HG02798 (cell line): ENCODE measurements around the gene SAMD4B.
"Not testable (repeated sequence)": the region's sequence is repeated elsewhere in the genome, so short reads cannot be mapped to it uniquely, and the experiment has no call there.

ENCODE experiments used
- ATAC-seq: cut with Tn5 transposase; IDR thresholded peaks from one replicate; pipeline ENCODE4 v1.9.1; 2021; ENCODE audit warnings: mild to moderate bottlenecking; ENCODE audit not compliant: unreplicated experiment, poor library complexity

Gene SAMD4B

DNA sequence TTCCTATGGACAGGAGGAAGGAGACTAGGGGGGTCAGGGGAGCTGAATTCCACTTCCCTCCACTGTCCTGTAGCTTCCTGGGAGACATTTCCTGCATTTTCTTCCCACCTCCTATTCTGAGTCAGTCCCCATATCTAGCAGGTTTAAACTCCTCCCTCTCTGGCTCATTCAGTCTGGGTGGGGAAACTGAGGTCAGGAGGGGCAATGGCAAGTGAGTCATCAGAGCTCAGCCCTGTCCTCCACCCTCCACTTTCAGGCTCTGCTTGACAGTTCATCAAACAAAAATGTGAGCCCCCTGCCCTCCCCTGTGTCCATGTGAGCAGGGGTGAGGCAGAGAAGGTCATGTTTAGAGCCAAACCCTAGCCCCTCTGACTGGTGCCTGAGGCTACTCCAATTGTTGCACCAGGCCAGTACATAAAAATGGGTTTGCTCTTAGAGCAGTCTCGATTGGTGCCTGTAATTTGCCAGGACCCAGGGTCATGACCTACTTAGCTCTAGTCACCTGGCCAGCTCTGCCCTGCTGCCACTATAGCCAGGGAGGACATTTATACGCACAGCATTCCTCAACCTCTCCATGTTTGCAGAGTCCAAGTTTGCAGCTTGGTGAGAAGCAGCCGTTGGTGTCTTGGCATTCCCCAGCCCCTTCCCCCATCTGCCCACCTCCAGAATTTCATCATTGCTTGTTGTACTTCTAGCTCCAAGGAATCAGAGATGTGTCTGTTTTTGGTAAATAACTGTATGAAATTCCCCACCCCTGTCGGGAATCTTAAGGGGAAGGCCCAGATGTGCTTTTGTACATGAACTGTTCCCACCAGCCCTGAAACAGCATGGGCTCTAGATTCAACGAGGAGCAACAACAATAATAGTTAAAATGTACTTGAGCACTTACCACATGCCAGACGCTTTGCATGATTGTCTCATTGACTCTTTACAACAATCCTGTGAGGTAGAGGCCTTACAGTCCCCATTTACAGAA is 20.7 kb downstream of the SAMD4B start:
- no peak for ATAC-seq

DNA sequence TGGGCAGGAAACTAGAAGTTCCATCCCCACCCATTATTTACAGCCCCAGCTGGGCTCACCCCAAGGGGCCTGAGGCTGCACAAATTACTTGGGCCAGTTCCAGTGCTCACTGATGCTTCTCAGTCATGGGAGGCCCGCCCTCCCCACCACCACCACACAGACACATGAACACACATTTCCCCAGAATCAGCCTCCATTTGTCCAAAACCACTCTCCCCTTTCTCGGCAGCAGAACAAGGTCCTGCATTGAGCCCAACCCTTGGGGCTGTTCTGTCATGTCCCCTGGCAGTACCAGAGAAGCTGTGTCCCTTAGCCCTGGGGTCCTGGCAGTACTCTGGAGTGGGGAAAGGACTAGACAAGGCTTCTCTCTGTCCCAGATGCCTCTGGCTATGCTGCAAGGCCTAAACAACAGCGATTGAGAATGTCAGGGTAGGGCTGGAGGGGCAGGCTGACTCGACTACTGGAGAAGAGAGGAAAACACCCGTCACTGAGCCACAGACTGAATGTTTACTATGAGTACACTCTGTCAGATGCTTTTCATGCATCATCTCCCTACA is 21.8 kb downstream of the SAMD4B start:
- ATAC-seq = no peak

DNA sequence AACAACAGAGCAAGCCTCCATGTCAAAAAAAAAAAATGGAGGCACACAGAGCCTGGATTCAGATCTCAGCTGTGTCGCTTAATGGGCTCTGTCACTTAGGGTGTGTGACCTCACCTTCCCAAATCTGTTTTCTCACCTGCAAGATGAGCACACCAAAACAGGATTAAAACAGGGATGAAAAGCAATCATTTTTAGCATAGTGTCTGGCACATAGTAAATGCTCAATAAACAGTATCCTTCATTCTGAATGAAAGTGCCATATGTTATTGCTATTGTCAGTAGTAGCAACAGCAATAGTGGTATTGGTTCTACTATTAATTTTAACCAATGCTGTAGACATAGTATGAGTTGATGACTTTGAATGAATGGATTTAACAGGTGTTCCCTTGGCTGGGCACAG is 23.3 kb downstream of the SAMD4B start:
- no peak for ATAC-seq

DNA sequence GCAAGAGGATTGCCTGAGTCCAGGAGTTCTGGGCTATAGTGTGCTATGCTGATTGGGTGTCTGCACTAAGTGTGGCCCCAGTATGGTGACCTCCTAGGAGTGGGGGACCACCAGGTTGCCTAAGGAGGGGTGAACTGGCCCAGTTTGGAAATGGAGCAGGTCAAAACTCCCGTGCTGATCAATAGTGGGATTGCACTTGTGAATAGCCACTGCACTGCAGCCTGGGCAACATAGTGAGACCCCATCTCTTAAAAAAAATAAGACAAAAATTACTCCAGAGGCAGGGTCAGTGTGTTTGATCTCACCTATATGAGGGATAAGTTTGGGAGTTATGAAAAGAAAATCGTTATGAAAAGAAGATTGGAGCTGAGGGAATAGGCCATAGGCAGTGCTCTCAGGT is 27.0 kb downstream of the SAMD4B start:
- ATAC-seq = no peak

DNA sequence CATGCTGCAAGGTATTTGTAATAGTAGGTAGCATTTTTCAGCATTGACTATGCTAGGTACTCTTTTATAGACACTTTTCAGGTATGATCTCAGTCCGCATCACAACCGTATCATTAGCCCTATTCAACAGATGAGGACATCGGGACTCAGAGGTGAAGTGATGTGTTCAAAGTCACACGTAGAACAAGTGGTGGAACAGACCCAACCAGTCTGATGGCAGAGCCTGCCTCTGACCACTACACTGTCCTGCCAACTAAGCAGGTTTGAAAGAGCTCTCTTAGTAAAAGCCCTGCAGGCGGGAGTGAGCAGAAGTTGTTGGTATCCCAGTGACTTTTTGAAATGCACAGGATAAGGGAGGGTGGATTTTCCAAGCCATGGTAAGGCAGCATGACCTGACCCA is 28.5 kb downstream of the SAMD4B start:
- ATAC-seq = no peak

DNA sequence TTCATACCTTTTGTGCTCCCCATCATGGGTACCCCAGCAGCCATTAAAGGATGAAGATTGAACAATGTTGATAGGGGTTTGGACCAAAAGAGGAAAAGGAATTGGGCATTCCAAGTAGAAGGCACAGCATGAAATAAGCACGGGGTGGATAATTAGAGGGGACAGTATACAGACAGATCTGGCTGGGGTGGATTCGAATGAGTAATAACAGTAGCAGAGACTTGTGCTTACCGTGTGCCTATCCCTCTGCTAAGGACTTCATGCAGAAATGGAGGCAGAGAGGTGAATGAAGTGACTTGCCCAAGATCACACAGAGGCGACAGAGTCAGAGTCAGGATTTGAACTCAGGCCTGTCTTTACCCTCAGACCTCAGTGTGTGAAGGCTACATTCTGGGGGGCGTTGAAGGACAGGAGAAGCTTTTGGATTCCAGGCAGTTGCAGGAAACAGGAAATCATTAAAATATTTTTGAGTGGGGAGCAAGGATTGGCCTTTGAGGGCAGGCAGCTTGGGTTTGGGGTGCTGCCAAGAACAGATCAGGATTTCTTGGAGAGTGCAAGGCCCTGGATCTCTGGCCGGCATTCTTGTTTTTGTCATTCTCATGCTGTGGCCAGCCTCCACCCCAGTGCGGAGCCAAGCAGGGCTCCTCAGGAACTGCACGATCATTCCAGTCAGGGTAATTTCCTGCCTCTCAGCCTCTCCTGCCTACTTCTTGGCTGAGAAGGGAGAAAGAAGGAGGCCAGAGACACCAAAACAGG is 30.0 kb downstream of the SAMD4B start:
- ATAC-seq = no peak

GRCh38 chr19:39372941-39373340 is 30.7 kb downstream of the SAMD4B start:
- no peak for ATAC-seq

DNA sequence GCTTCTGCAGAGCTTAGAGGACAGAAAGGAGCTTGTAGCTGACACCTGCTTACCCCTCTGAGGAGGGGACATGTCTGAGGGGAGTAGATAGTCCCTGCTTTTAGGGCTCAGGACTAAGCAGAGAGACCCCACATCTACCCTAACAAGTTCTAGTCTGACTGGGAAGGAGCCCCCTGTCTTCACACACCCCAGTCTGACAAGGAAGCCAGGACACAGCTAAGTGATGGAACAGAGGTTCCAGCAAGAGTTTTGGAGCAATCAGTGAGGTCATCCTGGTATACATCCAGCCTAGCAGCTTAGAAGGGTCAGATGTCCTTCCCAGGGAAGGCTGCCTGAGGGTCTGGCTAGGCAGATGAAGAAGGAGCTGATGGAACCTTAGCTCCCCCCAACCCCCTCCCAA is 33.7 kb downstream of the SAMD4B start:
- no peak for ATAC-seq

GRCh38 chr19:39377373-39378362 is 35.4 kb downstream of the SAMD4B start:
- no peak for ATAC-seq

DNA sequence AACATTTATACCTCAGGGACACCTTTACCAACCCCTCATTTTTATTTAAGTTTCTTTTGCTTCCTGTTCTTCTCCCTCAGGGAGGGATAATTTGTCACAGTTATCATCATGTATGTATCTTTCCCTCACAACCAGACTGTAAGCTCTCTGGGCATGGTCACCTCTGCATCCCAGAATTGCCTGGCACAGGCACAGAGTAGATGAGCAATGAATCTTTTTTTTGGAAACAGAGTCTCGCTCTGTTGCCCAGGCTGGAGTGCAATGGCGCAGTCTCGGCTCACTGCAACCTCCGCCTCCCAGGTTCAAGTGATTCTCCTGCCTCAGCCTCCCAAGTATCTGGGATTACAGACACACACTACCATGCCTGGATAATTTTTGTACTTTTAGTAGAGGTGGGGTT is 37.1 kb downstream of the SAMD4B start:
- ATAC-seq = not testable (repeated sequence)

GRCh38 chr19:39379865-39380396 is 37.7 kb downstream of the SAMD4B start:
- ATAC-seq = no peak

DNA sequence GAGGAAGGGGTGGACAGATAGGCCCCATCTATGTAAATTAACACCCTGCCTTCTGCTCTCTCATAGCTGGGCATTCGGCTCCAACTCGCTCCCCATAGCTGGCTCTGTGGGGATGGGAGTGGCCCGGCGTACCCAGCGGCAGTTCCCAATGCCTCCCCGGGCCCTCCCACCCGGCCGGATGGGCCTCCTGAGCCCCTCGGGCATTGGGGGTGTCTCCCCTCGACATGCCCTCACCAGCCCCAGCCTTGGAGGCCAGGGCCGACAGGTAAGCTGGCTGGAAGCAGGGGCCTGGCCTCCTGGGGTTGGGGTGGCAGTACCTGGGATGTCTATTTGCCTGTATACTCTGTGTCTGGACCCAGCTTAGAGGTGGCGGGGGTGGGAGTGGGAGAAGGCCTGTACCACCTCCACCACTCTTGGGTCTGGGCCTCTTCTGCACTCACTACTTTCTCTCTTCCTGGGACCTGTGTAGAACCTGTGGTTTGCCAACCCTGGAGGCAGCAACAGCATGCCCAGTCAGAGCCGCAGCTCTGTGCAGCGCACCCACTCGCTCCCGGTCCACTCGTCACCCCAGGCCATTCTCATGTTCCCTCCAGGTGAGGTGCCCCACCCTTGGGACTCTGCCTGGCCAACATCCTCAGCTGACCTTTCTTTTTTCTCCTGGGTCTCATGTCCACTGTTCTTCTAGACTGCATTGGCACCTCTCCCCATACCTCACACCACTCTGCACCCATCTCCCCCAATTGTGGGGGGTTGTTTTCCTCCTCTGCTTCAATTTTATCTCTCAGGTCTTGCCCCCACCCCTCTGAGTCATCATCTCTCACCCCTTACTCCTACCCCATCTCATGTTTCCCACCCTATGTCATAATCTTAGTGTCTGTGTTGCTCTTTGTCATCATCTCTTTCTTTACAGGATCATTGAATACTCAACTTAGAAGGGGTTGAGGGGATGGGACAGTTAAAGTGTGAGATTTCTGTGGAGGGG is 38.6 kb downstream of the SAMD4B start:
- no peak for ATAC-seq

GRCh38 chr19:39381910-39382611 is 39.8 kb downstream of the SAMD4B start:
- ATAC-seq = no peak

GRCh38 chr19:39382991-39383828 is 41.0 kb downstream of the SAMD4B start:
- no peak for ATAC-seq

DNA sequence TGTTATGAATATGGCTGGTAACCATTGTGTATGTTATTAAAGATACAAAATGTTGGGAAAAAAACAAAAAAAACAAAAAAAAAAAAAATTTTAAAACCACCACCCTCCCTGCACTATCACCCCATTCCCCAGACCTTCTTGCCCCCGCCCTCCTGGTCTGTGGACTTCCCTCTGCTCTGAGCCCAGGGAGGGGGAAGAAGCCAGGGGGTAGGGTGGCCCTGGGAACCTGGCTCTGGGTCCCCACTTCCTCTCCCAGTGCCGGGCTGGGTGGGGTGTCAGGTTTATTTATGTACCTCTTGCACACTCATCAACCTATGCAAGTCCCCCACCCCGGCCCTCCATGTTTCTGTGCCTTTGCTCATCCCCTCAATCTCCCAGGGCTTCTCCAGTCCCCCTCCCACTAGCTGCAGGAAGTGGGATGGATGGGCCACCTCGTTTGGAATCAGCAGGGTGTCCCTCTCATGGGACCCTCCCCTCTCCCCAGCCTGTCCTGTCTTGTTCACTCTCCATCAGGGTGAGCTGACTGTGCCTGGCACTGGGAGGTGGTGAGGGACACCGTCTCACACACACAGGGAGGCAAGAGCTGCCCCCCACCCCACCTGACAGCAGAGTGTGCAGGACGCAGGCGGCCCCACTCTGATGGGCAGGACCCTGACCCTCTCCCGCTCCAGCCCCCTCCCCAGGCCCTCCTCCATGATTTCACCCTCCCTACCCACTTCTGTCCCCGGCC is 42.8 kb downstream of the SAMD4B start:
- no peak for ATAC-seq

- ATAC-seq = no peak
These were observed 43.6 kb downstream of the SAMD4B start for GRCh38 chr19:39385629-39386411.
